HuH-7.5 (cell line): ENCODE data around the gene EVL.
"Not testable (repeated sequence)": the region's sequence is repeated elsewhere in the genome, so short reads cannot be mapped to it uniquely, and the experiment has no call there.

Experiments
- DNase-seq: peaks from one replicate; pipeline ENCODE4 v3.0.0; 2011; ENCODE audit warnings: low spot score

EVL gene

DNA sequence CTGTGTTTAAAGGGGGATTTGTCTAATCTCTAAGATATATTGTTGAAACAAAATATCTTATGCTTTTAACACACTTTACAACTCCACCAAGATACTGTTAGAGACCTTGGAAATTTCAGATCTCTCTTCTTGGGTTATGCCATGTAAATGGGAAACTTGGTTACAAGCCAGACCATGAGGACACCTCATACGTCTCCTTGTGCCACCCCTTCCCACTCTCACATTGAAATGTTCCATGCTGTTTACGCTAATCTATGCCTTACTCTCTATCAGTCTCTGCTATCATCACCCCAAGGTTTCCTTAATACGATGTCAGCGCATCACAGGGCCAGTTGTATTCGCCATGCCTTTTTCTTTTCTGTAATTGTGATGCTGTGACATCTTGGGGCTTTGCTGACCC is 107.6 kb downstream of the EVL start:
- no peak for DNase-seq

DNA sequence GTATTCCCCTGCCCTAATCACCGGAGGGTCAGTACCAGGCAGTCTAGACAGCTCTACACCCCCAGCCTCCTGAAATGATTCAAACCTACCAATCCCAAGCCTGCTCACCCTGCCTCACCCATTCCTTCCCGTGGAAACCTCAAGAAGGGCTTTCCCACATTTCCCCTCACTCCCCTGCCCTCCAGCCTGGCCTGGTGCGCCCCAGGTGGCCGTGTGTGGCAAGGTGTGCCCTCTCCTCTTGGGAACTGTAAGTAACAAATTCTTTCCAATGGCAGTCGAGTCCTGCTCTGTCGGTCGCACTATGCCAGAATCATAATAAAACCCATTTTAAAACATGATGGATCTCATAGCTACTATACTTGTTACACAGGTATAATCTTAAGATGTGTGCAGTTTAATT is 108.1 kb downstream of the EVL start:
- DNase-seq: no peak

DNA sequence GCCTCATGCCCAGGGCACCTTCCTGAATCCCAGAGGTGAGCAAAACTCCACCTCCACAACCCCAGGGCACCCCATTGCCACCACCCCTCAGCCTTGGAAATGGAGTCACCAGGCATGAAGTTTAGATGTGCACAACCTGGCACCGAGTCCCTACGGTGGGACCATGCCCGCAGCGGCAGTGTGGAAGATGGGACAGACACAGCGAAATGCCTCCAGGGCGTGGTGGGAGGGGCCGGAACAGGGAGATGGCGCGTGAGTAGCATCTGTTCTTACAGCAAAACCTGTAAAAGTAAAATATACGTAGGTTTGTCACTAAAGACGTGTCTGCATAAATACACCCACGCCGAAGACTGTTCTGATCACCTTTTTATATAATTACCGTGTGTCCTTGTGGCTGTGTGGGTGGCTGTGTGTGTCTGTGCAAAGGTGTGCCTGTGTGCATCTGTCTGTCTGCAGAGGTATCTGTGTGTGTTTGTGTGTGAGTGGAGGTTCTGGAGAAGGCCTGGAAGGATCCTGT is 111.6 kb downstream of the EVL start:
- DNase-seq: no peak

DNA sequence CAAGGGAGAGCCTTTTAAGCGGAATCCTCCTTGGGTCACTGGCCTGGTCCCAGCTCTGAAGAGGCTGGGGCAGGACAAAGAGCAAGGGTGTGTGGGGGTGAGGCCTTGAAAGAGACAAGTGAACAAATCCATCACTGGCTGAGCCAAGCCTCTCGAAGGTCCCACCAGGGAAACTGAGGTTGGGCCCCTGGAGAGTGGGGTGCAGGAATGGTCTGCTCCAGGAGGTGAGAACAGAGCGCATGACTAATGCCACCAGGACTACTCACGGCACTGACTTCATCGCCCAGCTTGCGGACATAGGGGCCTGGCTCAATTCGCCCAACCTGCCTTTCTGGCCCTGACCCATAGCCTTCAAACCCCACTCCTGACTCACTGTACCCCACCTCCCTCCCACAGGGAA is 113.5 kb downstream of the EVL start:
- no peak for DNase-seq

DNA sequence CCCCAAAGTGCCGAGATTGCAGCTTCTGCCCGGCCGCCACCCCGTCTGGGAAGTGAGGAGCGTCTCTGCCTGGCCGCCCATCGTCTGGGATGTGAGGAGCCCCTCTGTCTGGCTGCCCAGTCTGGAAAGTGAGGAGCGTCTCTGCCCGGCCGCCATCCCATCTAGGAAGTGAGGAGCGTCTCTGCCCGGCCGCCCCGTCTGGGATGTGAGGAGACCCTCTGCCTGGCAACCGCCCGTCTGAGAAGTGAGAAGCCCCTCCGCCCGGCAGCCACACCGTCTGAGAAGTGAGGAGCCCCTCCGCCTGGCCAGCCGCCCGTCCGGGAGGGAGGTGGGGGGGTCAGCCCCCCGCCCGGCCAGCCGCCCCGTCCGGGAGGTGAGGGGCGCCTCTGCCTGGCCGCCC is 115.4 kb downstream of the EVL start:
- not testable (repeated sequence) for DNase-seq

DNA sequence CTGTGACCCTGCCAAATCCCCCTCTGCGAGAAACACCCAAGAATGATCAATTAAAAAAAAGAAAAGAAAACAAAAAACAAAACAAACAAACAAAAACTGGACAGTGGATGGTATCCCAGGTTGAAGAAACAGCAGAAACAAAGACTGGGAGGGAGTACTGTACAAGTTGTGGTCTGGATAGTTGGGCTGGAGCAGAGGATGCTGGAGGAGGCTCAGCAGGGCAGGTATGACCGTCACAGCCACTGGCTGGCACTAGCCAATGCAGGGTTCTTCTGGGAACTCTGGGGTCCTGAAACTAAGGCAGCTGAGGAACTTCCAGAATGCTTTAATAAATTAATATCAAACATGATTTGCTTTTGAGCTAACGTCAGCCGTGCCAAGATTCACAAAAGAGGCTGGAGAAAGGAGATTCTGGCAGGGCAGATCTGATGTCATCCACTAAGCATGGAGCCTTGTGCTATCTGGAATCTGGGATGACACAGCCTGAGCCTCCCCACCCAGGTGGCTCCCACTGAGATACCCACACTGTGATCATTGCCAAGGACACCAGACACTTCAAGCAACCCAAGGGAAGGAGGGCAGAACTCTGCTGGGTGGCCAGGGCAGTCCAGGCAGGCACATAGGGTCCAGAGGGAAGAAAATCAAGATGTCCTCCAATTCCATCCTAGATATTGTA is 116.8 kb downstream of the EVL start:
- DNase-seq: not testable (repeated sequence)

DNA sequence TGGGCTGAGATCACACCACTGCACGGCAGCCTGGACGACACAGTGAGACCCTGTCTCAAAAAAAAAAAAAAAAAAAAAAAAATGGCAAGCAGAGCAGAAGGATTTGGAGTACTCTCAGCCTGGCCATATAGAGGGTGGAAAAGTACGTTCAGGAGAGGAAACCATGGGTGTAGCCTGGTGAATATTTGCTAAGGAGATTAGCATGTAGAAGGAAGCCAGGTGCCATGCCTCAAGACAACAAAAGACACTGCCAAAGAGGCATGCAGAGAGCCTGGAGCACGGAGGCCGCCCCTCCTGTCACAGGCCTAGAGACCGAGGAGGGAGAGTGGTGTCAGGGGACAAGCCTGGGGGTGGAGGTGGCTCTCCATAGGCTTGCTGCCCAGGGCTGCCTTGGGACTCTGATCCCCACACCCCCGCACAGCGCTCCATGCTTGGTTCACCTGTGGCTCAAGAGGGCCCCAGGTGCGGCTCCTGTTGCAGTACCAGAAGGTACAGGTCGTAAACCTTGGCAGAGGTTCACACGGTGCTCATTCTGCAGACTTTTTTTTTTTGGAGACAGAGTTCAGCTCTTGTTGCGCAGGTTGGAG is 122.1 kb downstream of the EVL start:
- no peak for DNase-seq

DNA sequence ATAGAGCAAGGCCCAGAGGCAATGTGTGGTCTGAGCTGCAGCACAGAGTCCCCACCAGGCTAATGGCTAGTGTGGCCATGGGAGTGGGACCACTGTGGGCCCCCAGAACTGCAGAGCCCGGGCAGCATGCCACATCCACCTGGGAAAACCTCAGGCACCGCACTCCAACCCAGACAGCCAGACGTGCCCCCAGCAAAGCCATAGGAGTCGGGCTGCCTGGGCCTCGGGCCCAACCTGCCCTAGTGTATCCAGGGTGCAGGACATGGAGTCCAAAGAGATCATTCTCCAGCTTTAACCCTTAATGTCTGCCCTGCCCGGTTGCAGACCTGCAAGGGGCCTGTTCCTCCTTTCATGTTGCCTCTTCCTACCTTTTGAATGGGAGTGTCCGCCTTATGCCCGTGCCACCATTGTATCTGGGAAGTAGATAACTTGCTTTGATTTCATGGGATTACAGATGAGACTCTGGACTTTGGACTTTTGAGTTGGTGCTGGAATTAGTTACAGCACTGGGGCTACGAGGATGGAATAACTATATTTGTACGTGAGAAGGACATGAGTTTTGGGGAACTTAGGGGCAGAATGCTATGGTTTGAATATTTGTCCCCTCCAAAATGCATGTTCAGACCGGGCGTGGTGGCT is 123.3 kb downstream of the EVL start:
- no peak for DNase-seq

DNA sequence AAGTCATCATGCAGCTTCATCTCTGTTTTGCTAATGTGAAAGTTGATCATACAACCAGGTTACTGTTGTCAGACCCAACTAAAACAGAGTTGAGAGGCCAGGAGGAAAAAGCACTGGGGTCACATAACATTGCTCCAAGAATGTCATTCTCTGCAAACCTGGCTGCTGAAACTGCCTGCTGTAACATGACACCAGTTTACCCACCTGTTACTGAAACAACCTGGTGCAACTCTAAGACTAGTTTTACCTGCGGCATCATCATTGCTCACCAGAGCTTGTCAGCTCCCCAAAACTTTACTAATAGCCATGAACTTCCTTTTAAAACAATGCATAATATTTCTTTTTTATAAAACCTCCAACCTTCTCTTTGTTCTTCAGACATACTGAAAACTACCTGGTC is 124.9 kb downstream of the EVL start:
- DNase-seq: no peak

DNA sequence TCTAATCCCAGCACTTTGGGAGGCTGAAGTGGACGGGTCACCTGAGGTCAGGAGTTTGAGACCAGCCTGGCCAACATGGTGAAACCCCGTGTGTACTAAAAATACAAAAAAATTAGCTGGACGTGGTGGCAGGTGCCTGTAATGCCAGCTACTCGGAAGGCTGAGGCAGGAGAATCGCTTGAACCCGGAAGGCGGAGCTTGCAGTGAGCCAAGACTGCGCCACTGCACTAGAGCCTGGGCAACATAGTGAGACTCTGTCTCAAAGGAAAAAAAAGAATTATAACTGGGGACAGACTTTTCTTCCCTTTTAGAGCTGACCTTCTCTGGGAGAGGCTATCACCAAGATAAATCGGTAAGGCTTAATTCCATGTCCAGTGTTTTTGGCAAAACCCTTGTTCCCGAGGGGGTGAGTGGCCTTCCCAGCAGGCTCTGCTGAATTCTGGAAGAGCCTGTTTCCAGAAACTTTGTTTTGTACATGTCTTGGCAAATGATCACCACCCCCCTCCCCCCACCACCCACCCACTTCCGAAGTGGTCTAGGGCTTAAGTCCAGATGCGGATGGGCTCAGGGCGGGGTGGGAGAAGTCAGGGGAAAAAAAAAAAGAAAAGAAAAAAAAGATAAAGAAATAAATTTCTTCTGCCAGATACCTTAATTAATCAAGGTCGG is 126.5 kb downstream of the EVL start:
- no peak for DNase-seq

DNA sequence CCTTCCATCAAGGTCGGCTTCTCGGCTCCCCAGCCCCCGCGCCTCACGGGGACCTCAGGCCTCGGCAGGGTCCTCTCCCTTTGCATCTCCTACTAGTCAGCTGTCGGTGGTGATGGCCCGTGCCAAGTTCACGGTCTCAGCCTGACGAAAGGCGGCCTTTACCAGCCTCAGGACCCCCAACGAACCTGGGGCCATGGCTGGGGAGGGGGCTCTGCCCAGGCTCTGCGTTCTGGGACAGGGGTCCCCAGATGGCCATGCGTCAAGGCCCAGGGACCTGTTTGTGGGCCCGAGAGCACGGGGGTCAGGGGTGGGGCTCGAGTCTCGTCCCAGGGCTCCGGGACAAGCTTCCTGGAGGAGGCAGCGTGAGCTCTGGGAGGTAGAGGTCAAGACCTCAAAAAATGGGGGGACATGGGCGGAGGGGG is 127.0 kb downstream of the EVL start:
- DNase-seq: no peak

DNA sequence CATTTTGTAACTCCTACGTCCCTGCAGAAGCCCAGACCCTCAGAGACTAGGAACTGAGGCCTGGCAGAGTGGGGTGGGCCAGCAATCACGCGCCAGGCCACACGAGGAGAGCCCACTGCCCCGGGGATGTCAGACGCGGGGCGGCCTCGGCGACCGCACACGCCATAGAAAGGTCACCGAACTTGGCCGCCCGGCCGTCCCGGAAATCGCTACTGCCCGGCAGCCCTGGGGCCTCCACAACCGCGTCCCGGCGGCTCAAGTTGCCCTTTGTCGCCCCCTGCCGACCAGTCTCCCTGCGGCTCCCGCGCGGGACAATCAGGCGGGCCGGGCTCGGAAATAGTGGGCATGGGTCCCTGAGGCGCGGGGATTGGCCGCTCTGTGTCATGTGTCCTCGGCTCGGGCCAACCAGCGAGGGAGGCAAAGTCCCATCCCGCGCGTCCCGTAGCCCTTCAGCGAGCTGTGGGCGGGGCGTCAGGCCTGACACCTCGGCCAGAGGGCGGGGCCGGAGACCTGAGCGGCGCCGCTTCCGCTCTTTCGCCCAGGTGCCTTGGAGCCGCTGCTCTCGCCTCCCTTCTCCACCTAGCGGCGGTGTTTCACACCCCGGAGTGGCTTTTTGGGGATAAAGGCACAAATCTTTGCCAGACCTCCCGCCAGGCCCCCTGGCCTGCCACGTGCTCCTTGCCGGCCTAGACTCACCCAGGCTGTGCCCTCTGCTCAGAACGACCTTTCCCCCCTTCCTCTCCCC is 127.6 kb downstream of the EVL start:
- peak; percentile 98 for DNase-seq
